ENCODE measurements around the gene TMEM132C.

DNA sequence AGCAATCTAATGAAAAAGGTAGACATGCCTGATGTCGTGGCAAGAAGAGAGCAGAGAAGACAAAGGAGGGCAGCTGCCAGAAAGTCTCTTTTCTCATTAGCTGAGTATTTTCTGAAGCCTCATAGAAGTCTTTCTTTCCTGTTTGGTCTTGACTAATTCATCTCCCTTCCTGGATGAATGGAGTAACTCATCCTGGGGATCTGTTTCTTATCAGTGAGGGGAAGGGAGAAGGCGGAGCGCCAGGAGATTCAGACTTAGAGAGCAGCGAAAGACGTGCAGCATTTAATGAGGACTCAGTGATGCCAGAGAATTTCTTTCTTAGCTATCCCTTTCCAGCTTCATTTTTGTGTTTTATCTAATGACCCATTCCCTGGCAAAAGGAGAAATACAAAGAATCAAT is 467.4 kb downstream of the TMEM132C start:
- TF ChIP-seq, protein P1, sequence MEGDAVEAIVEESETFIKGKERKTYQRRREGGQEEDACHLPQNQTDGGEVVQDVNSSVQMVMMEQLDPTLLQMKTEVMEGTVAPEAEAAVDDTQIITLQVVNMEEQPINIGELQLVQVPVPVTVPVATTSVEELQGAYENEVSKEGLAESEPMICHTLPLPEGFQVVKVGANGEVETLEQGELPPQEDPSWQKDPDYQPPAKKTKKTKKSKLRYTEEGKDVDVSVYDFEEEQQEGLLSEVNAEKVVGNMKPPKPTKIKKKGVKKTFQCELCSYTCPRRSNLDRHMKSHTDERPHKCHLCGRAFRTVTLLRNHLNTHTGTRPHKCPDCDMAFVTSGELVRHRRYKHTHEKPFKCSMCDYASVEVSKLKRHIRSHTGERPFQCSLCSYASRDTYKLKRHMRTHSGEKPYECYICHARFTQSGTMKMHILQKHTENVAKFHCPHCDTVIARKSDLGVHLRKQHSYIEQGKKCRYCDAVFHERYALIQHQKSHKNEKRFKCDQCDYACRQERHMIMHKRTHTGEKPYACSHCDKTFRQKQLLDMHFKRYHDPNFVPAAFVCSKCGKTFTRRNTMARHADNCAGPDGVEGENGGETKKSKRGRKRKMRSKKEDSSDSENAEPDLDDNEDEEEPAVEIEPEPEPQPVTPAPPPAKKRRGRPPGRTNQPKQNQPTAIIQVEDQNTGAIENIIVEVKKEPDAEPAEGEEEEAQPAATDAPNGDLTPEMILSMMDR (IDR thresholded peaks at IDR 0.05; ENCODE audit: insufficient read depth, low read length), result no peak
- TF ChIP-seq POLR2AphosphoS5 (IDR thresholded peaks at IDR 0.05; ENCODE audit: low read depth), result no peak
- no peak for TF ChIP-seq SPI1 (IDR thresholded peaks at IDR 0.05; ENCODE audit: borderline replicate concordance, low read depth)

Measured in HL-60 (cell line).